NCI-H2227 treated with DMSO at 0.1 percent for 48 hours (cell line): ENCODE data around the gene MDP1.

Source experiments
- DNase-seq: peaks from one replicate; lab custom pipeline; 2025; lab: John Stamatoyannopoulos, UW

MDP1 gene

DNA sequence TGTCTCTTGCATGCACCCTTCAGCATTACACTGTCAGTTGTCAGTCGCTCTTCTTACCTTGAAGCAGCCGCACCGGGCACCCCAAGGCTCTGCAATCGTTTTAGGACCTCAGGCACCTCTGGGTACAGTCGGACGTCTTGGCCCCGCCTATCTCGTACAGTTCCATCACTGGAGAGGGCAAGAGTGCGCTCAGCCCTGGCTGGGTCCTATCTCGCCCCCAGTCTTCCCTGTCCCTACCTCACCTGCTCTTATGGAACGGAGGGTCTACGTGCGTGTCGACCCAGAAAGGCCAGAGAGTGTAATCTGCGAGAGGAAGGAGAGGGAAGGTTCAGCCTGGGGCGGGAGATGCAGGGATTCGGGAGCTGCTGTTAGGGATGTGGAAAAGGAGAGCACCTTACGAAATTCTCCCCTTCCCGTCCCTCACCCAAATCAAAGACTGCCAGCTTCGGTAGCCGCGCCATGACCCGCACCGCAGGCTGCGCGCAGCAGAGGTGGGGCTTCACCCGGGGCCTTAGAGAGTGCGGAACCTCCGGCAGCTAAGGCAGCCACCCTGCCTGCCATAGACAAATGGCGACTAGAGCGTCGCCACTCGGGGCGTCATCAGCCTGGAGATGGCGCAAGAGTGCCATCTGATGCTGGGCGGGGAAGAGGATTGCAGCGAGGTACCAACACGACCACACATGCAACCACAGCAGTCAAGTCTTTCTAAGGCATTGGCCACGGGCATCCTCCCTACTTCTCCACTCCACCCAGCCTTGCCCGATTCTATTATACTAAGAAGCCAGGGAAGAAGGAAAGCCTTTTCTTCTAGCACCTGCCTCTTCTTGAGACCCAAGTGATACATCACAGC, at the start of gene MDP1:
TSS of gene MDP1 (minus strand) at position 572 of the 850 bp plus-strand sequence. CDS start at position 461, 111 bp downstream.
- DNase-seq: peak; percentile 83

DNA sequence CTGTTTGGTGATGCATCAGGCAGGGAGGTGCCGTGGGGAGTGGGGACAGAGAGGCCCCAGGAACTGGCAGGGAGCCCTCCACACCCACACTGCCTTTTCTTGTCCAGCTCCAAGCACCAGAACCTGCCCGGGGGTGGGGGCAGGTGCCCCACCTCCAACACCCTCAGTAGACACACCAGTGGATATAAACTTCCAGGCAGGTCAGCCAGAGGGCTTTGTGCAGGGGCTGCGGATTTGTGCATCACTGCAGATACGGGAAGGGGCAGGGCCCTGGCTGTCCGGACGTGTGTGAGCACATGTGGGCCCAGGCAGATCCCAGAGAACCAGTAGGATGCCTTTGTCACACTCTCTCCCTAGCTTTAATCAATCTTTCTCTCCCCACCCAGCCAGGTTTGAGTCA, 48.4 kb upstream of the MDP1 start:
- no peak for DNase-seq

DNA sequence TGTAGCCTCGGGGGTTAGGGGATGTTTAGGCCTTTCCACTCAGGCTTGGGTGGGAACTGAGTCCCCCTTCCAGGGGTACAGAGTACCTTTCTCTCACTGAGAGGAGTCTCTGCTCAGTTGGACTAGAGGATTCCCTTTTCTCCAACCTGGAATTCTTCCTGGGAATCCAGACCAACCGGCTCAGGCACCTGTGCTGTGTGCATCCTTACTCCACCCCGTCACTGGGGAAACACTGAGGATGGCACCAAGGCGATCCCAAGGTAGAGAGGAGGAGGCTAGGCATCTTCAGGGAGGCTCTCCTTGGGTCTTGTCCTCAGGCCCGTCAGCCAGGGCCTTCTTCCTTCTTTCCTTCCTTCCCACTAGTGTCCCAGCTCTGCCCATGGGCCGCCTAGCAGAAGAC, 48.0 kb upstream of the MDP1 start:
- no peak for DNase-seq

DNA sequence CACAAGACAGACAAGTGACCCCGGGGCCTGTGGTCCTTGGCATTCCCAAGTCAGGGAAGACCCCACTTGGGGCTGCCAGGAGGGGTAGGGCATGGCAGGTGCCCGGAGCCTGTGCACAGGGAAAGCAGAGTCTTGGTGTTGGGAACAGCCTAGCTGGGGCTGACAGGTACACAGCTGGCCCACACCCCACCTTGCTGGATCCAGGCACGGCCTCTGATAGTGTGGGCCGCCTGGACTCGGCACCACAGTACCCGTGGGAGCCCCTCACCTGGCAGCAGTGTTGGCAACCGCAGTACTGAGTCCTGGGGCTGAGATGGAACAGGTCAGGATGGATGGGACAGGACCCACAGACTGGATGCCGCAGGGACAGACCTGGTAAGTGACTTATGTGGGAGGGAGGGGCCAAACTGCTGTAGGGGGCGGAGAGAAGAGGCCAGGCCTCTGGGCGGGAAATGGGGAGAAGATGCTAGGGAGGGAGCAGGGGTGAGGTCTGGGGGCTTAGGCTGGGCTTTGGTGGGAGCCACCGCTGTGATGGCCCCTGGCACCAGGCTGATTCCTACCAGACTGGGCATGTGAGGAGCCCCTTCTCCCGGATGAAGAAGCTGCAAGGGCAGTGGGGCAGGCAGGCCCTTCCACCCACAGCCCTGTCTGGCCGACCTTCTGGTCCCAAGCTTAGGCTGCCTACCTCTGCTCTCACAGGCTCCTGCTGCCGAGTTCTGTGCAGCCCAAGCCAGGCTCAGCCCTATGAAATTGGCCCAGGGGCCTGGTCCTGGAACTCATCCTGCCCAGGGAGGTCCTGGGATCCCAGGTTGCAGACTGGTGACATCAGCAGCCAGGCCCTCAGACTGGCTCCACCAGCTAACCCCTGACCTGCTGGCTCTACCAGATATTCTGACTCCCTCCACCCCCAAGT, 47.2 kb upstream of the MDP1 start, which contains the start of gene TGM1:
TSS of gene TGM1 (minus strand) at position 357 of the 913 bp plus-strand sequence. CDS start 825 bp downstream, outside the sequence.
- DNase-seq: no peak

DNA sequence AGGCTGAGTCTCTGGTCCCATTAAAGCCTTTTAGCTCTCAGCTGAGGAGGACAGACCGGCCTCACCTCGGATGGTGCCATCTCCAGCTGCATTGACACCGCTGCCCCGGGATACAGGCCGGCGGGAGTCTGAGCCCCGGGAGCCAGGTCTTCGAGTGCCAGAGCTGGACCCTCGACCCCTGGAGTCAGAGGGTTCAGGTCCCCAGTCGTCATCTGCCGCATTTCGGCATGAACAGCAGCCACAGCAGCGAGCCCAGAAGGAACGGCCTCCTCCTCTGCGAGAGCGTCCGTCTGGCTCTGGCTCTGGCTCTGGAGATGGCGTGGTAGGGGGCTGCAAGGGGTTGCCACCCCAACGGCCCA, 46.1 kb upstream of the MDP1 start:
- no peak for DNase-seq

DNA sequence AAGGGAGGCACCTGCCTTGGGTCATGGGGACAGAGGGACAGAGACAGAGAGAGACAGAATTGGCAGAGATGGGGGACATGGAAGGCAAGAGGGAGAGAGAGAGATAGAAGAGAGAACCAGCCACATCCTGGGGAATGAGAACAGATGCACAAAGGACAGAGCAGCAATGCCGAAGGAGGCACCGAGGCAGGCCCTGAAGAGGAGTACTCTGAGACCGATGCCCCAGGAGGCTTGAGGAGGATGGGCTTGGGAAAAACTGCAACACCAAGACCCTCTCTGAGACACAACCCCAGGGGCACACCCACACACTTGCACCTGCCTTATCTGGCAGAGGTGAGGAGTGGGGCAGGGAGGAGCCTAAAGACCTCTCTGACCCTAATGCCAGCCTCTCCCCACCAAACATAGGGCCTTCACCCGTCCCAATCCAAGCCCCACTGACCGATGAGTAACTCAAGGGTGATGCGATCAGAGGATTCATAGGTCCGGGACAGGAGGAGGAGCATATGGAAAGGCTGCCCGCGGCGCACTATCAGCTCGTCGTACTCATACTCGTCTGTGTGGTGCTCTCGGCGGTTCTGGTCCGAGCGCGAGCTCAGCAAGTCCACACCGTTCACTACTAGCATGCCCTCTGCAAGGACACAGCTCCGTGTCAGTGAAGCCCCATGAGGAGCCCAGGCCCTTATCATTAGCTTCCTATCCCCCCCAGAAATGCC, 45.5 kb upstream of the MDP1 start:
- no peak for DNase-seq

DNA sequence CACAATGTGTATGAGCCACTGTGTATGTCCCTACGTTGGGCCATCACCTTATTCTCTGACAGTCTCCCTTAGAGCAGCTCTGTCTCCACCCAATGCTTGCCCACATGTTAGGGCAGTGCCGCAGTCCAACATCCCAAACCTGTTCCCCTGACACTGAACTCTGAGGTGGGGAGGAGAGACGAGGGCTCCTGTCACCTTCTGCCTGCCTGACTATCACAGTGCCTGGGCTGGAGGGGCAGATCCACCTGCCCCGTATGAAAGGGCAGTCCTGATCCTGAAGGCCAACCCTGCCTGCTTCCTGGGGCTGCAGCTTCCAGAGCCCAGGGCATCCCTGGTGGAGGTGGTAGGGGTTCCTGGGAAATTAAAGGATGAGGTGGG, 44.9 kb upstream of the MDP1 start:
- no peak for DNase-seq

DNA sequence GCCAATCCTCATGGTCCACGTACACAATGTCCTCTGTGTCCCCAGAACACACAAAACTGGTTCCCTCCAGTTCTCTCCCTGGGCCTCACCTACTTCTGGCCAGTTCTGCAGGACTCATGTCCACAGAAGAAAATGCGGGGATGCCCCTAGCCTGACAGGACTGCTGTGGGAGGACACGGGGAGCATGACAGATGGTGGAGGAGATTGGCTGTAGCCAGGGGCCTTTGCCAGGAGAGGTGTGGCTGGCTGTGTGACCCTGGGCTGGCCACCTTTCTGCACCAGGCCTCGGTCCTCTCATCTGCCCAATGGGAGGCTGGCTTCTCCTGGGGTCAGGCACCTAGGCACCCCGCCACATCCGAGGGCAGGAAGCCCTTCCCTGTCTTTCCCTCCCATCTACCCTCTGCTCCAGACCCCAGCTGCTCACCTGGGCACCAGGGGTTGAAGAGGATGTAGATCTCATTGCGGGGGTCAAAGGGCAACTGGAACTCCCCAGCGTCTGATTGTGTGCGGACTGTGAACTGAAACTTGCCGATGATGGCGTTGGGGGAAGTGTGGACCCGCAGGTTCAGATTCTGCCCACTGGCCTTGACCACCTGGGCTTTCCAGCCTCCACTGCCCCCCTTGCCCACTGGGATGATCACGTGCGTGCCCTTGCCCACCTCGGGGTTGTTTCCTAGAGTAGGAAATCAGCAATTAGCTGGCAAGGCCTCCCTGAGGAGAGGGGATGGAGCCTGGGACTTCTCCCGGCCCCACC, 44.3 kb upstream of the MDP1 start:
- no peak for DNase-seq

DNA sequence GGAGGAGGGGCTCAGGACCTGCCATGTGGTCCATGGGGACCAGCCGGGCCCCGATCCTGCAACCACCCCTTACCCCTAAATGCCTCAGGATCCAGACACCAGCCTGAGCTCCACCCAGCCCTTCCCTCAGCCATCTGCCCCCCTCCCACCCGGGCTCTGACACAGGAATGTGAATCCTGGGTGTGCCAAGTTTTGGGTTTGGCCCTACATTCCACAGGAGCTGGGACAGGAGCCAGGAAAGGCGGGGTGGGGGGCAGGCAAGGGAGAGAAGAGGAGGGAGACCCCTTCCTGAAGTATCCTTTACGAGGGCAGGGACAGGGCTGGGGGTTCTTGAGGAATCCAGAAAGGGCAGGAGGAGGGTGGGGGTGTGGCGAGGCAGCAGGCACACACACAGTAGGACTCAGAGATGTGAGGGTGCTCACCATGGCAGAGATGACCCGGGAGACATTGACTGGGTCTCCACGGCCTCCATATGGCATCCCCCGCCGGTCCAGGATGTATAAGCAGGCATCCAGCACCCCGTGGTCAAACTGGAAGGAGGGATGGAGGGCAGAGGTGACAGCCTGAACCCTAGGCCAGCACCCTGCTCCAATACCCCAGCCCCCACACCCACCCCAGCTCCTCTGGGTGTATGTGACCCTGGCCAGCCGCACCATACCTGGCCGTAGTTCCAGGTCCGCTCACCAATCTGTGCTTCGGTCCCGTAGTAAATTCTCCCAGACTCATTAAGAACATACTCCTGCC, 43.6 kb upstream of the MDP1 start:
- no peak for DNase-seq

DNA sequence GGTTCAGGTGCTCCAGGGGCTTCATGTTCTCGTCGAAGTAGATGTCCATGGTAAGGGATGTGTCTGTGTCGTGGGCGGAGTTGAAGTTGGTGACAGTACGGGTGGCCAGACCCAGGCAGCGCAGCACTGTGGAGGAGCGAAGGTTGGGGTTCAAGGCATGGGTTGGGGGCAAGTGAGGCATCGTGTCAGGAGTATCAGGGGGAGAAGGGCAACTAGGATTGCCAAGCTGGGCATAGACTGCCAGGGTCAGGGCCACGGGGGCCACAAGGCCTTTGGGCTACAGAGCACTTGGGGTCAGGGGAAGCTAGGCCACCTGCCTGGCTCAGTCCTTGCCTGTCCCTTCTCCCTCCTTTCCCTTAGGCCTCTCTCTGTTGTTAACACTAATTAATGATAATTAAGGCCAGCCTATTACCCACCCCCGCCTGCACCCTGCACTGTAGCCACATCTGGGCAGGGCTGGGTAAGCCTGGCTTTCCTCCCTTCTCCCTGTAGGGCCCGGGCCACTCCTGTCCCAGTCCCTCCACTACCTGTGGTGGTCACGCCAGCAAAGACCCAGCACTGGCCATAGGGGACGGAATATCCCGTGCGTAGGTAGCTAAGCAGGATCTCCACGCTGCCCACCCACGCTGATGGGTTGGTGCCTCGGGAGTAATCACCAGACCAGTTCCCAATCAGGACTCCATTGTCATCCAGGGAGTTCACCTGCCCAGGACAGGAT, 42.8 kb upstream of the MDP1 start:
- DNase-seq: no peak

DNA sequence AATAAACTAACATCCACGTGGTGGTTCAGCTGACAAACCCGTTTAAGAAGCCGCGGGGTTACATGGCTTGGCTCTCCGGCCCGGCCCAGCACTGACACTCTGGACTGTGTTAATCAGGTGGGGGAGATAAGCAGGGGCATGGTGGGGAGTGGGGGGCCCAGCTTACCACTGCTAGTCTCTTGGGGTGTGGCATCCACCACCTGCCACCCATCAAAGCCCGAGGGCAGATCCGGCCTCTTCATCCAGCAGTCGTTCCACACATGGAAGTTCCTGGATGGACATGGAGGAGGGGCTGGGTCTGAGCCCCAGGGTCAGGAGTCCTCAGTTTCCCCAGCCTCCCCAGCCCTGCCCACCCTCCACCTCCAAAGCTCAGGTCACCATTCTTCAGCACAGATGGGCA, 42.3 kb upstream of the MDP1 start:
- DNase-seq: no peak

DNA sequence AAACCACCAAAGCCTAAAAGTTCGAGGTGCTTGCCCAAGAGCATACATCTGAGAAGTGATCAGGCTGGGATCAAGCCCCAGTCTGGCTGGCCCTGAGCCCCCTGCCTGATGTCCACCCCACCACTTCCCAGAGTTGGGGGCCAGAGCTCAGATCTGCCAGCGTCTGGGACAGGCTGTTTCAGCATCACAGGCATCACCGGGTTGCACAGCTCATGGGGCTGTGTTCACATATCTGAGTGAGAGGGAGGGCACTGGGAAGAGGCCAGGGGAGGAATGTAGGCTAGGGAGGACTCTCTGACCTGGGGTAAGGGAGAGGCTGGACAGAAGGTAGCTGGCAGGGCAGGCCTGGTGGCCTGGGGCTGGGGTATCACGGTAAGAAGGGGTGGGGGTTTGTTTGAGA, 41.1 kb upstream of the MDP1 start:
- DNase-seq: no peak

DNA sequence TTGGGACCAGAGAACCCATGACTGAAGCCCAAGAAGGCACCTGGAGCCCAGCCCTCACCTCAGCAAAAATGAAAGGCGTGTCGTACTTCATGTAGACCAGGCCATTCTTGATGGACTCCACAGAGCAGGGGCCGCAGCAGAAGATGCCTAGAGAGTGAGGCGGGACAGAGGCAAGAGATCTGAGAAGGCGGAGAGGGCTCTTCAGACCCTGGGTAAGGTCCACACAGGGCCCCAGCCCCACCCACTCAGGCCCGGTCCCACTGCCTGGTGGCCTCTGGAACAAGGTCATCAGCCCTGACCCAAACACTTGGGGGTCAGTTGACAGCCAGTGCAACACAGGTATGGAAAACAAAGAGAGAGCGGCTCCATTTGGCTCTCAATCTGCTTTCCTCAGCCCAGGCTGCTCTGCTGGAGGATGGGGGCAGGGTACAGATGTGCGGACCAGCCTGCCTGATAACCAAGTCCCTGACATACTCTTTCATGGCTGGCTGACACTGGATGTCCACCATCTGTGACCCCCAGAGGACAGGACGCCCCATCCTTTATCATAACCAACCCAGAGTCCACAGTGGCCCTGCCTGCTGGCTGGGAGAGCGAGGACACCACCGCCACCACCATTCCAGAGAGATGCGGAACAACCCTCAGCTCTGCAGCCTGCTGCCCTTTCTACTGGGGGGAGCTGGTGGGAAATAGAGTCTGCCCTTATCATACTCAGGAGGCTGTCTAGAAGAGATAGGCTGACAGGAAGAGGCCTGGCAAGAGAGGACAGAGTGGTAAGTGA, 40.3 kb upstream of the MDP1 start:
- DNase-seq: no peak

DNA sequence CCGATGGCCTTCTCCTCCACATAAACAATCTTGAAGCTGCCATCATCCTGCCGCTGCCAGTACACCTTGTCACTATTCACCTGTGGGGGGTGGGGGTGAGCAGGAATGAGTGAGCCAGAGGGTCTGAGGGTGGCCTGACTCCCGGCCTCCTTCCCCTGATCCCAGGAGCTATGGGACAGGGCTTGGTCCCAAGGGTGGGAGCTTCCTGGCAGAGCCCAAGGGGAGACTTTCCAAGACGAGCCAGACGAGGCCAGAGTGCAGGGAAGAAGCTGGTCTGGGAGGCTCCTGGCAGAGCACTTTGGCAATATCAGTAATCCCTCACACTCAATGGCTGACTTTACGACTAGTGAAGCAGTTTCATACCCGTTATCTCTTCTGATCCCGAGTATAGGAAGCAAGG, 39.6 kb upstream of the MDP1 start:
- DNase-seq: no peak

DNA sequence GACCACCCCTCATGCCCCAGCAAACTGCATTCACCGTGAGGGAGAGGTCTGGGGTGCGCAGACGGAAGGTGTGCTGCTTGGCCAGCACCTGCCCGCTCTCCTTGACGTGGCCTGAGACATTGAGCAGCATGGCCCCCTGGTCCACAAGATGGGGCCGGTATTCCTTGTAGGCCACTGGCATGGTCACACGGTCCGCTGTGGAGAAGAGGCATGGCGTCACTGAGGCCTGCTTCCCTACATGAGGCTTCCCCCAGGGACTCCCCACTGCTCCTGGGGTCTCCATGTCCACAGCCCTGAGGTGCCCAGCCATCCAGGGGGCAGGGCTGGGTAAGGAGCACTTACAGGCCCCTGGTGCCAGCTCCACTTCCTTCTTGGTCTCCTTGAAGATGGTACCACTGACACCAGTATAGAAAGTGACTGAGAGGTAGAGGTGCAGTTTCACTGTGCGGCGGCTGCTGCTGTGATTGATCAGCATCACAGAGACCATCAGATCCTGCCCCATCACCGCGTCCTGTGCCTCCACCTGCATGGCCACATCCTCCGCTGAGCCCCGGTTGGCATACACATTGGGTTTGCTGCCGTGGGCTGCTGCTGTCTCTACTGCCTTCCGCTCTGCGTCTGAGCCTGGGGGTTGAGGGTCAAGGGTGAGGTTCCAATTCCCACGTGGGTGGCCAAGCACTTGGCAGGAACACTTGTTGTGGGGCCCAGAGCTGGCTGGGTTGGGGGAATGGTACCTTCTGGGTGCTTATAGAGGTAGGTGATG, 38.9 kb upstream of the MDP1 start:
- DNase-seq: no peak

DNA sequence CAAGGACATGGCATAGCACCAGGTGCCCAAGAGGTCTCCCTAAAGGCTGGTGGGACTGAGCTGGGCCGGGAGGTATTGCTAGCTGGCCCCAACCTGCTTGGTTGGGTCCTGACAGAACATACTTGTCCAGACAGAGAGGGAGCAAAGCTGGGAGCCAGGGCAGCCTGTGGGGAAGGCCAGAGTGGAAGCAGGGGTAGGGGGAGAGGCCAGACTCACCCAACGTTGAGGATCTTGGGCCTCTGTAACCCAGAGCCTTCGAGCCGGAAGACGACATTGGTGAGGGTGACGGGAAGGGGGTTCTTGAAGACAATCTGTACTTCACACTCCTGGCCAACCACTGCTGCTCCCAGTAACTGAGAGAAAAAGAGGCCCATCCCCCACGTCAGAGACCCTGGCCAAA, 38.1 kb upstream of the MDP1 start:
- DNase-seq: no peak

DNA sequence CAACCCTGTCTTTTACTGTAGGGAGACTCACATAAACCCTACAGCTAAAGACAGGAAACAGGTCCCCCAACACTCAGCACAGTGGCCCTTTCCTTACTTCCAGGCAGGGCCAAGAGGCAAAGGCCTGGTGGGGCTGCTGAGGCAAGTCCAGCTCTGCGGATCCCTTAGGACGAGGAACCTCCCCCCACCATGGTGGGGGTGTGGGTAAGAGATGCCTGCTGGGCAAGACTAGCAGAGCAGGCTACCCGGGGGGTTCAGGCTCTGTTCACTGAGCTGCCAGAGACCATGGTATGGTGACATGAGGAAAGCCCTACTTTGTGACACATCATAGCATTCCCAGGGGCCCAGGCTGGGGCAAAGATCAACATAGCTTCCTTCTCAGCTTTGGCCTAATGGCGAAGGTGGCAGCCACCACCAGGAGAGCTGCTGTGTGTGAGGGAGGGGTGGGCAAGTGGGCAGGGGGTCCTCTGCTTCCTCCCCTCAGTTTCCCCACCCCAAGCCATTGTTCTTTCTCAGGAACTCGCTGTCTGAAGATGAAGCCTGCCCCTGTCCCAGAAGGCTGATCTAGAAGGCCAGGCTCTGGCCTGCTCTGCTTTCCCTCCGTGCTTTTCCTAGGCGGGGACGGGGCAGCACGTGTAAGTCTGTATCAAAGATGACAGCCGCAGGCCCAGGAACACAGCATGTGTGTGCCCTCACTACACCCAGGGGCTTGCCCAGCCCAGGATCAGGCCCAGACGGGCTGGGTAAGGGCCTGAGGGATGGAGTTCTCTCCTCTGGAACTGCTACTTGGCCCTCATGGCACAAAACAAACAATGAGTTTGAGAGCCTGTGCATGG, 36.6 kb upstream of the MDP1 start:
- DNase-seq: no peak

DNA sequence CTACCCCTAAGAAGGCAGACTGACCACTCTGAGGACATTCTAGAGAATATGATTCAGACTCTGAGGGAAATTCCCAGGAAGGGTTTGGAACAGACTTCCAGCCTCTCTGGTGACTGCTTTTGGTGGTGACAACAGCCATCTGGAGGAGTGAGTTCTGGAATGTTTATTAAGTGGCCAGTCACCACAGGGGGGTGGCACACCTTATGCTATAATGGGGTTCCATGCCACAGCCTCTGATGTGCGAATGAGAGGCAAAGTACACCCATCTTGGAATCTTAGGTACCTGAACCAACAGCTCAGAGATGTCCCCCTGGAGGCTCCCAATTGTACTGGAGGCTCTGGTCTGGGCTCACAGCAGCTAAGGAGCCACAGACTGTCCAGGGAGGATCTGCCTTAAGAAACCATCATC, 36.0 kb upstream of the MDP1 start:
- no peak for DNase-seq
